Measurements from ENCODE around the gene SLC37A1.

- no peak for TF ChIP-seq CTCF (IDR thresholded peaks at IDR 0.05; ENCODE audit: insufficient read depth, low read length, poor library complexity, severe bottlenecking)
- TF ChIP-seq EZH2phosphoT487 (conservative IDR thresholded peaks at IDR 0.05; ENCODE audit: low read length), result no peak
Measured at GRCh38 chr21:42469272-42469671, 44.4 kb upstream of the SLC37A1 start.
